AG09319 (cell line): ENCODE measurements around the gene FAM163A.

Experiments used
- DNase-seq: peaks from one replicate; pipeline ENCODE4 v3.0.0-alpha.2; 2010; ENCODE audit warnings: low read depth; ENCODE audit errors: extremely low read depth
- CTCF ChIP-seq: IDR thresholded peaks from 2 replicates; pipeline ENCODE4 v1.5.1; 2011; ENCODE audit warnings: low read depth, mild to moderate bottlenecking, inconsistent platforms, low read length, moderate library complexity

FAM163A gene

GRCh38 chr1:179857009-179857408 is 113.9 kb downstream of the FAM163A start:
- TF ChIP-seq CTCF, result no peak
- DNase-seq, result no peak

GRCh38 chr1:179860652-179861051 is 117.6 kb downstream of the FAM163A start:
- DNase-seq, result no peak
- no peak for TF ChIP-seq CTCF

GRCh38 chr1:179865377-179865776 is 122.3 kb downstream of the FAM163A start:
- no peak for DNase-seq
- no peak for TF ChIP-seq CTCF
